SKM-1 (cell line): ENCODE measurements around the gene REG4.

Experiments used
- DNase-seq: peaks from one replicate; lab custom pipeline; 2025; ENCODE audit not compliant: unreplicated experiment; lab: John Stamatoyannopoulos, UW

Gene REG4

DNA sequence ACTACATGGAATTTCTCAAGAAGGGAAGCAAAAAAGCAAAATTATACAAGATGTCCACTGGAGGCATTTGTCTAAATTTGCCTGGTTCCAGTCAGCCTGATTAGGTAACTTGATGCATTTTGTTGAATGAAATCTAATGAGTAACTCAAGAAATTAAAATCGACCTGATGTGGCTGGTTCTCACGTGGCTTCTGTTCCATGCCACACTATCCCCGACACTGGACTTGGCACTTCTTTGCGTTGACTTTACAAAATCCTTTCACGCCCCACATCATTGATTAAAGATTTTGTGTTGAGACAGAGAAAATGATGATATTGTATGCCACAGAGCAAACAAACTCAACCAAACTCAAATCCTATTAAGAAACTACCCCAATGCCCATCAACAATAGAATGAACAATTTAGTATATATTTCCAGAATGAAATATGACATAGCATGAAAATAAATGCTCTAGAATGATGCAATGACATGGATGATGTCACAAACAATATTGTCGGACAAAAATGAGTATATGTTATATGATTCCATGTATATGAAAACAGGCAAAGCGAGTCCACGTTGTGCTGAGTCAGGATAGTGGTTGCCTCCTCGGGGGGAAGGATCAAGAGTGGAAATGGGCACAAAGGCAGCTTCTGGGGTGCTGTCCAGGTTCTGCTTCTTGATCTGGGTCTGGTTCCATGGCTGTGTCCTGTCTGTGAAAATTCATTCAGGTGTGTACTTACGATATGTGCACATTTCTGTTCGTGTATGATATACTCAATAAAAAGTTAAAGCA is 29.6 kb downstream of the REG4 start:
- DNase-seq = no peak

DNA sequence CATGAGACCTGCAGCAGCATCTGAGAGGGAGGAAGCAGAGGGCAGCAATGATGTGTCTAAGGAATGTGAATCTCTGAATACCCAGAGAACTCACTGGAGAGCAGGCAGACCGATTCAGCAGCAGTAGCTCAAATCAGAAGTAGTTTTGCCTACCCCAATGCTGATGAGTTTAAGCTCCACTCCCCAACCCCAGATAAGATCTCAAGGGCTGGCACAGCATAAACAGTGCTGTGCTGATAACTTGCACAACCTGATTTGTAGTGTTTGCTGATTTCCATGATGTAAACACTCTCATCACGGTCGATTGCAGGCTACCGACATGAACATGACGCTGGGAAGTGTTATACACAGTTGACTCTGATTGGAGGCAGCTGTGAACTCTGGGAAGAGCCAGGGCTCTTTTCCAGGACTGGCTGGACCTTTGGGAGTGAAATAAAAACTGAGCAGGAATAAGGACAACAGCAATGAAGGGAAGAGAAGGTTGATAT is 31.3 kb downstream of the REG4 start:
- DNase-seq = no peak

DNA sequence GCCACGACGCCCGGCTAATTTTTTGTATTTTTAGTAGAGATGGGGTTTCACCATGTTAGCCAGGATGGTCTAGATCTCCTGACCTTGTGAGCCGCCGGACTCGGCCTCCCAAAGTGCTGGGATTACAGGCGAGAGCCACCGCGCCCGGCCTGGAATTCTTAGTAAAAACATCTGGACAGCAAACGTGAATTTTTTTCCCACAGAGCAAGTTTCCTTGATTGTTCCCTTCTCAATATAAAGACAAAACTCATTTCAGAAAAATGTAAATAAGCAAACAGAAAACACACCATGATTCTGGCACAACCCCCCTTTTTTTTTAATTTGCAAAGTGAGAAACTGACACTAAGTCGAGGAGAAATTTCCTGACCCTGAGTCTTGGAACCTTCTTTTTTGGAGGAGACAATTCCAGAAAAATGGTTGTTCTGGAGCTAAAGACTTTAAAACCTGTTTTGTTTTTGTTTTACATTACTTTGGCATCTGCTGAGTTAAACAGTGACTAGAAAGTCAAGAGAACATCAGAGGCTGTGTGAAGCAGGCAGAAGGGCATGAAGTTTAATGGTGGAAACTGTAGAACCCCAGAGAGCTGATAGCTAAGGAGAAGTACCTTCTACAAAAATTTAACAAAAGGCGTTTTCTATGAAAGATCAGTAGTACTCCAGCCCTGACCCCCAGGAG is 32.2 kb downstream of the REG4 start:
- DNase-seq = no peak

DNA sequence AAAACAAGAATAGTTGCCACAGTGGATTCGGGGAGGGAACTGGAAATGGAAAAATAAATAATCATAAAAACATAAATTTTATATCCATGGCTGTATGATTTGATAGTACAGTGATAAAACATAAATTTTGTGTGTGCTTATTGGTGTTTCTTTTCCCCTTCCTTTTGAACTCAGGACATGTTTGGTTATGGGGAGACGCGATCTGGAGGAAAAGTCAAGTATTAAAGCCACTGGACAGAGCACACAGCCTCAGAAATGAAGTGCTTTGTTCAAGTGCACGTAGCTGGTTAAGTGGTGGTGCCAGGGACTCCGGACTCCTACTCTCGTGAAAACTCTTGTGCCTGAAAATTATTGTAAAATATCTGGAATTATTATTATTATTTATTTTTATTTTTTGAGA is 32.9 kb downstream of the REG4 start:
- DNase-seq = no peak

DNA sequence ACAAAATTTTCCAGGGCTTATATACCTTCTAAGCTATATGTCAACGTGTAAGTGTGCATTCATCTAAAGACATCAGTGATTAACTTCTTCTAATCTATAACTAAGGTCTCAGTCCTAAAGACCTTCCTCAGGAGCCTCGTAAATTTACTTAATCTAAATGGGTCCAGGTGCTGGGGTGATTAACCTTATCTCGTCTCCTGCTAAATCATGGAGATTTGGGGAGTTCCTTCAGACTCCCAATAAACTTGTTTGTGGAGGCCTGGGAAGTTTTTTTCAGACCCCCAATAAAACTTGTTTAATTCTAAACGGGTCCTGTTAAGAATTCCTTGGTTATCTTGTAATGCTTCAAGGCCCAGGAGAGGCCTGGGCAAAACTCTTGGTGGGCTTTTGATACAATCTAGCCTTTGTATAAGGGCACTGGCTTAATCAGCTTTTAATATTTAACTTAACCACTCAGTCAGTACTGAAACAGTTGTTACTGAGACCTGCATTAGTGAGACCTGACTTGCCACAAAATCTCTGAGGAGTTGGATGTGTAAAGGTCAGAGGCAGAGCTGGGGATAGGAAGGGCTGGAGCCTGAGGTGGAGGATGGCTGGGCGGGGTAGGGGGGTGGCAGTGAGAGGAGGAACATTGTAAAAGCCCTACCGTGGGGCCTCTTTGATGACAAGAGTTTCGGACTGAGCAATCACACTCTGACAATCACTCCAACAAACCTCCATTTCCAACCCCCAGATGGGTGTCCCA is 36.3 kb downstream of the REG4 start:
- no peak for DNase-seq

DNA sequence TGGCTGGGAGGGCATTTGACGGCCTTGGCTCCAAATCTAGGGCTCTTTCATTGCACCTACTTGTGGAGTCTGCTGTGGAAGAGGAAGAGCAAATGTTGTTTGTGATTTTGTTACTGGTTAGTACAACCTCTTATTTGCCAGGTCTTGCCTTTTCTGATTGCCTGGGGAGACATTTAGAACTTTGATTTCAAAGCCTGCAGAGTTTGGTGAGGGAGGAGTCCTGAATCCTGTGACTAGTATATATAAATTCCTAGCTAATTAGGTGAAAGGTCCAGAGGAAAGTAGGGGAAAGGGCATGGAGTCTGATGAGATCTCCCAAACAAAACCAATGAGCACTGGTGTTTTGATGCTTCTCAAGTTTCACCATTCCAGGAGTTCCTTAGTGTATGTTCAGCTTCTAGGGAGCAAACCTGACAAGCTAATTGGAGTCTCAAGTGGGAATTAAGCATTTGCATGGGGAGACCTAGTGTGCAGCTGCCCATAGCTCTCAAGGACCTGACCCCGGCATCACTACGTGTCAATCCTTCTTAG is 37.5 kb downstream of the REG4 start:
- DNase-seq = no peak

DNA sequence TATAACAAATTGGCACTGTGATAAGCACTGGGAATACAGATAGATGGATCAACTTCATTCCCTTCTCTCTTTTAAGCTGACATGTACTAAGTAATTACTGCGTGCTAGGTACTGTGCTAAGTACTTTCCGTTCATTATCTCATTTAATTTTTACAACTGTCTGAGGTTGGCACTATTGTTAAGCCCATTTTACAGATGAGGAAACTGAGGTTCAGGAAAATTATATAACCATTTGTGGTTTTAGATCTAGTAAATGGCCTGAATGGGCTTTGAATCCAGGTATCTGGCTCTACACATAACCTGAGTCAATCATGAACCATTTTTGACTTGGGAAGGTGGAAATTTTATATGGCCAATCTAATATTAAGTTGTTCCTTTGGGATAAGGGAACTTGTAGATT is 39.0 kb downstream of the REG4 start:
- no peak for DNase-seq

DNA sequence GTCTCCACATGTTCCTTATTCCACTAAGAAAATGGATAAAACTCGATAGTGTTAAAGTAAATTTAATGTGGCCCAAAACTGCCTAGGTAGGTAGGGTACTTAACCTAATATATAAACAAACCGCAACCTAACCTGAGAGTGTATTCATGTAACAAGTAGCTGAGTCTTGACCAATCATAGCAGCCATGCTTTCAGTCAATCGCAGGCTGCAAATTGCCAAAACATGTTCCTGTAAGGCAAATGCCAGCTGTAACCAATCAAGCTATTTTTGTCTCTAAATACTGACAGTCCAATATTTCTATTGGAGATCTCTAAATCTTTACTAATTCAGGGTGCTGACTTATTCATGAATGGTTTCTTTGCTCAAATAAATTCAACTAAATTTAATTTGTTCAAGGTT is 39.5 kb downstream of the REG4 start:
- DNase-seq = no peak

DNA sequence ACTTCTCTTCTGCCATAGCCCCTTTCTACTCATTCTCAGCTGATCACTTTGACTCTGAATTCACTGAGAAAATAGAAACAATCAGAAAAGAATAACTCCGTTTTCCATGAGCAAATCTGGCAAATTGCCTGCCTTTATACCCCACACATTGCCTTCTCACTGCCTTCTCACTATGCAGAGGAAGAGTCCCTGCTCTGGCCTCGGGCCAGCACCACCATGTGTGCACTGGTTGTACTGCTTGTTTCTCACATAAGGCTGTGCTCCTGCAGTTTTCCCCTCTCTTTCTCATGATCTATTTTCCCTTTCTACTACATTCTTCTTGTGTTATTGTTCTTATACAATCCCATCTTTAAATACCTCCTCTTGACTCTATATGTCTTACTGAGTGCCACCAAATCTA is 40.2 kb downstream of the REG4 start:
- no peak for DNase-seq

DNA sequence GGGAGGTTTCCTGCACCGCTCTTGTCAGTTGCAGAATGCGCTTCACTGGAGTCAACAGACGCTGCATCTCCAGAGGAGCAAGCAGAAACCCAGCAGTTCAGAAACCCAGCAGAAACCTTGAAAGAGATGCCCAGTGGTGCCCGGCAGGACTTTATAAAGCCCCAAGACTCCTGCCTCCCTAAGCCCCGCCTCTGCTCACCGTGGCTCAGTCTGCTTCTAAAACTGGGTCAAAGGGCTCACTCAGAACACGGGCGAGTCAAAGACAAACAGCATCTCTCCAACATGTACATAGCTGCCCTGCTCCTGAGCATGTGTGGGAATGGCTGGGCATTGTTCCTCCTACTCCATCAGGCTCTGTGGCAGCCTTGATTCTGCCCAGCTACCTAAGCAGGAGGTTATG is 42.5 kb downstream of the REG4 start, which contains the start of gene HMGCS2:
Gene HMGCS2 (minus strand): TSS at position 128 of the 400 bp plus-strand sequence. CDS start 61 bp downstream, at position 67.
- no peak for DNase-seq

DNA sequence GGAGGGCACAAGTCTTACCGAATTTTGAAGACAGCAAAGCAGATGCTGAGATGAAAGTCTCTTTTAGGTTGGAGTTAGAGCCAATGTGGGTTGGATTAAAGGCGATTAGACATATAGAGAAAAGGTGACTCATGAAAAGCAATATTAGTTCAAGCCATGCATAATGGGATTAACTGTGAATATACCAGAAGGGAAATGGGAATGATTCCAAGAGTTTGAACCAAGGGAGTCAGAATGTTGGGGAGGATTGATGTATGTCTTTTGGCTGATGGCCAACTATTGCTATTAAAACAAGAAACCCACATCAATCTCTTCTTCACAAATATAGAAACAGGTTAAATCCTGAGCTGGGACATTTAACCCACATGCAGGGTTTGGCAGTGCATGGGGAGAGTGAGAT is 43.8 kb downstream of the REG4 start:
- no peak for DNase-seq

DNA sequence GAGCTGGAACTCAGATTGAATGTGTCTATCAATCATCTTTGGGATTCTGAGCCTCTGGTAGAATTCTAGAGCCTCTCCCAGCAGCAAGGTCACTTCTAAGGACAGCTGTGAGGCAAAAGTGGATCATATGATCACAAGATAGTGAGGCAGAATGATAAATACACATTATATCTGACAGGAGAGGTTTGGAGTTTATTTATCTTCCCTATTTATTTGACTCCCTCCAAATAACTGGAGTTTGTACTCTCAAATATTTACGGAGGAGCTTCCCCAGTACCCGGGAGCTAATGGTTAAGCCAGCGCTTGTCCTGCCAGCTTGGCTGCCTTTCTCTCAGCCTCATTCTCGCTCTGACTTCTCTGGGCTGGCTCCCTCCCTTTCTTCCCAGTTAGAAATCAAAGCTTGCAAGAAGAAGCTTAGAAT is 44.9 kb downstream of the REG4 start:
- DNase-seq = no peak

DNA sequence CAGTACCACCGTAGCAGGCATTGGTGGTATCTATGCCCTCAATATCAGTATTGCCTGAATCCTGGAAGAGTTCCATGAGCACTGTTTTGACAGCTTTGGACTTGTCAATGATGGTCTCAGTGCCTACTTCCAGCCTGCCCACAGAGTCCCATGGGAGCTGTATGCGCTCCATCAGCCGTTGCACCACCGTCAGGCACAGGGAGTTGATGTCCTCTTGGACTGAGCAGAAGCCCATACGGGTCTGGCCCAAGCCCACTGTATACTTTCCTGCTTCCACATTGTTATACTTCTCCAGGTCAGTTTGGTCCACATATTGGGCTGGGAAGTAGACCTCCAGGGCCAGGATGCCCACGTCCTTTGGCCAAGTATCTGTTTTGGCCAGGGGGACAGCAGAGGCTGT is 47.0 kb downstream of the REG4 start:
- no peak for DNase-seq

DNA sequence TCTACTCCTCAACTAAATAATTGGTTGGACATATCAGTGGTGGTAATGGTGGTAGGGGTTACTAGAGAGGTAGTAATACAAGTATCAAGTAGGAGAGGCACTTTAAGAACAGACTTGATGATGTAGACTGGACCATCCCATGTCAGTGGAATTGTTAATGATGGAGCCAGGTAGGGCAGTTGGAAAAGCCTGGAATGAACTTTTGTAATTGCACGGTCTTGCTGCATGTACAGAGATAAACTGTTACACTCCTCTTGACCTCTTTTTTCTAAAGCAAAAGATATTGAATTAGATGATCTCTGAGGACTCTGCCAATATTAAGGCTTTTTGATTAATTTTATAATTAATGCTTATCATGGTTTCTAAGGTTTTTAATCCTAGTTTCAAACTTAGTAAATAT is 48.3 kb downstream of the REG4 start:
- no peak for DNase-seq

DNA sequence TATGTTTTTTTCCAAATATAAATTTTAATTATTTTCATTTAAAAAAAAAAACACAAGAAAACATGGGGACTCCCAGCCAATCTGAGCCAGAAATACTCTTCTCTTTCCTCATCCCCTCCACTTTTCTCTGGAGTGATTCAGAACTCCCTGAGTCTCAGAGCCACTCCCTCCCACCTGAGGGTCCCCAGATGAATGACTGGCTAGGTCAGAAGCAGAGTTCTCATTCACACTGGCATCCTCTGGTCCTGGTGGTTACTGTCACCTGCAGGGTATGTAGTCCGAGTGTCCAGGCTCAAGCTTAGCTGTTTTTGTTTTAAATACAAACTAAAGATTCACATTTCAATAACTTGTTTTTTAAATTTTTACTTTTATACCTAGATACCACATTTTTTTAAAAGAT is 48.9 kb downstream of the REG4 start:
- DNase-seq = no peak

DNA sequence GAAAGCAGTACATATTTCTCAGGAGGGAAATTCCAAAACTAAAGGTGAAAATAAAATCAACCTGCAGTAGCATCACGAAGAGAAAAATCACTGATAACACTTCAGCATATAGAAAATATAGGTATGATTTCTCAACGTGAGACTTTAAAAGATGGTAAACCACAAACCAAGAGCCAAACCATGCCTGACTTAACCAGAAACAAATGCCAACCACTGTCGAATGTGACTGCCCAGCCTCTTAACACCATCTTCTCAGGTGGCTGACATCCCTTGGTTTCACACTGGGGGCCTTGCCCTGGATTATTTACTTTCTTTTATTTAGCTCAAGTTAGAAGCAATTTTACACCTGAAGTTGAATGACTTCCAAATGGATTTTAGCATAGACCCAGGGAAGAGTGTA is 52.7 kb downstream of the REG4 start:
- DNase-seq = no peak

DNA sequence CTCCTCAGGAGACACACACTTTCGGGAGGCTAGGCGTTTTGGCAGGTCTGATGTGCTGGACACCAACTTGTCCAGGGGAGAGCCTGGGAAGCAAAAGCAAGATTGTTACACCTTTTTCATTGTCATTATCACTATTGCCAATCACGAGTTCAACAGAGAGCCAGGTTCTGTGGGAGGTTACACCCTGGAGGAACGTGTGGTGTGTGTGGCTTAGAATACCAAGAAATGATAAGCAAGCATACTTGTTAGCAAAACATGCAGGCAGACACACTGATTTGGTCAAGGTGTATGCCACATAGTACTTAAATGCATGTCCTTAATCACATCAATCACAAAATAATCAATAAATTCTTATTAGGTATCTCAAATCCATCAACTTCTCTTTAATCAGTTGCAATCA is 58.7 kb downstream of the REG4 start:
- no peak for DNase-seq

DNA sequence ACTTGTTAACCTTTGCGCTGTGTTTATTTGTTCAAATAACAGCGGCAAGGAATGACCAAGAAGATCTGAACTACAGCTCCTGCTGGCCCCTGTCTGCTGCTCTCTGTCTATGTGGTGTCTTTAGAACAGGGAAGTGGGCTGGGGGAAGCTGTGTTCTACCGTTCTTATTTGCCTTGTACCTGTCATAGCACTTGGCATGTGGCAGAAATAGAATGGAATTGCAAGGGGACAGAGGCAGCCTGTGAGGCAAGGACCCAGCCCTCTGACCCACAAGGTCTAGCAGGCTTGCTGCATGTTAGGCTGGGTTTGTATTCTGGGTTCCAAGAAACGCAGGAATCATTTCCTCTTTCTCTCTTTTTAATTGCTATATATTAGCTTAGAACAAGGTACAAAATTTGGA is 63.2 kb downstream of the REG4 start:
- DNase-seq = no peak

DNA sequence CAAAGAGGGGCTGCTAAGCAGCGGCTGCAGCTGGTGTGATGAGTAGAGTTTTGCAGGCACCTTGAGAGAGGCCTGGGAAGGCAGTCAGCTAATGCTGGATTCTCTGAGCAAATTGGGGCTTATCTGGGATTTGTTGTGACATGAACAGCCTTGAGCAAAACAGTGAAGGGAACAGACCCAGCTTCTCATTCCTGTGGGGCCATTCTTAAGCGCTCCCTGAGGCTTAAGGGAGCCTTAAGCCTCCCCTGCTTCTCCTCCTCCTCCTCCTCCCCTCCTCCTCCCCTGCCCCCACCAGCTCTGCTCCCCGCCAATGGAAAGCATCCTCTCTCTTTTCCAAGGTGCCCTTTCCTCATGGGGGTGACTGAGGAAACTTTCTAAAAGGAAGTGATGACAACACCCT is 63.8 kb downstream of the REG4 start:
- no peak for DNase-seq

DNA sequence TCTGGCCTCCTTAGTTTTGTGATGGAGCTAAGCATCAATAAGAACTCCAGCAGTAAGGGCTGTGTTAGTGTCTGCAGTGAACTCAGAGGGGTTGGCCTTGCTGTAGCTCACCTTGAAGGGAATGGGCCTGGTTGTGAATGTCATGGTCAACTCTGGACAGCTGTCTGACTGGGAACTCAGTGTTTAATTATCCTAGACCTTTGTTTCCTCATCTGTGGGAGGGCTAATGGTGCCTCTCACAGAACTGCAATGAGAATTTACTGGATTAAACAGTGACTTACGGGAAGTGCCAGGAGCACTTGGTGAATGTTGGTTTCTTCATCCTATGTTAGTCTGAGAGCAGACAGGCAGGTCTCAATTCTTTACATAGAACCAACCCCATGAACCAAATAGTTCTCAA is 66.2 kb downstream of the REG4 start:
- no peak for DNase-seq

DNA sequence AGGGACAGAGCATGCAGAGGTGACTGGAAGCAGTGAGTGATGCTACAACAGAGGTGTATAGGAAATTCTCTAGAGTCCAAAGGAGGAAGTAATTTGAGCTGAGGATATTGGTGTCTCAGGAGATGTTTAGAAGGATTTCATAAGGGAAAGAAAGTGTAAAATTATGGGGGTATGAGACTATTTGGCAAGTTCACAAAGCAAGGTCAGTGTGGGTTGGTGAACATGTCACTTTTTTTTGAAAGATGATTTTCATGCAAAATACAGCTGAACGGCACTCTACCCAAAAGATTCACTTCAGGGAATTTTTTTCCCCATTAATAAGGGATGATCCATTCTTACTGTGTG is 66.7 kb downstream of the REG4 start:
- DNase-seq = no peak
